ENCODE results near the gene TRHDE. TPM values are rescaled to one million over a fixed set of nuclear protein-coding genes. Genes with fewer than 3 reads are reported as not detected.

The TRHDE gene
- total RNA-seq, 1 experiment from 2014 or later = 43.7 TPM

- no peak for TF ChIP-seq CTCF (IDR thresholded peaks at IDR 0.05; ENCODE audit: unreplicated experiment)
- H3K9me3 Mint-ChIP-seq (ENCODE audit: low read depth, unreplicated experiment) = no peaks in the 10 kb centered on the region
- no peaks in the 10 kb centered on the region for H3K27me3 Mint-ChIP-seq (ENCODE audit: unreplicated experiment)
- DNase-seq = no peak
- H3K4me3 Mint-ChIP-seq (ENCODE audit: low read depth, unreplicated experiment) = no peak overlapping the region
- BruUV-seq (replicated peaks) = no TSS peak
- no peak overlapping the region for H3K27ac Mint-ChIP-seq (ENCODE audit: unreplicated experiment)
- CTCF ChIA-PET = interaction anchor here (0.6 kb wide), 1 partner anchor 564 kb away, joined by 3 read pairs; no protein-coding TSS in a partner anchor
- intact Hi-C loops (cut with micrococcal nuclease; ENCODE audit: unreplicated experiment) = no loop called here
- H3K4me1 Mint-ChIP-seq (ENCODE audit: low read depth, unreplicated experiment) = no peaks in the 10 kb centered on the region
- H3K36me3 Mint-ChIP-seq (ENCODE audit: insufficient read depth, unreplicated experiment) = no peaks in the 10 kb centered on the region
Observed at GRCh38 chr12:72540811-72541210, 268.6 kb downstream of the TRHDE start.

- Mint-ChIP-seq H3K4me3 (ENCODE audit: low read depth, unreplicated experiment) (no peak overlapping the region), H3K36me3 (ENCODE audit: insufficient read depth, unreplicated experiment) (no peaks in the 10 kb centered on the region), H3K9me3 (ENCODE audit: low read depth, unreplicated experiment) (no peaks in the 10 kb centered on the region), H3K27me3 (ENCODE audit: unreplicated experiment) (no peaks in the 10 kb centered on the region), H3K27ac (ENCODE audit: unreplicated experiment) (no peak overlapping the region), H3K4me1 (ENCODE audit: low read depth, unreplicated experiment) (no peaks in the 10 kb centered on the region)
- CTCF ChIA-PET = interaction anchor here (0.8 kb wide), 1 partner anchor 10 kb away, joined by 5 read pairs; no protein-coding TSS in a partner anchor
- DNase-seq = no peak
- no peak for TF ChIP-seq CTCF (IDR thresholded peaks at IDR 0.05; ENCODE audit: unreplicated experiment)
- intact Hi-C loops (cut with micrococcal nuclease; ENCODE audit: unreplicated experiment) = no loop called here
- no TSS peak for BruUV-seq (replicated peaks)
Observed at GRCh38 chr12:72543777-72544467, 271.8 kb downstream of the TRHDE start.

GRCh38 chr12:72546106-72546505 is 273.9 kb downstream of the TRHDE start:
- no TSS peak for BruUV-seq (replicated peaks)

GRCh38 chr12:72547573-72547972 is 275.4 kb downstream of the TRHDE start:
- intact Hi-C loops (cut with micrococcal nuclease; ENCODE audit: unreplicated experiment) = no loop called here
- Mint-ChIP-seq H3K27me3 (ENCODE audit: unreplicated experiment) (no peaks in the 10 kb centered on the region), H3K4me3 (ENCODE audit: low read depth, unreplicated experiment) (no peak overlapping the region), H3K36me3 (ENCODE audit: insufficient read depth, unreplicated experiment) (no peaks in the 10 kb centered on the region), H3K9me3 (ENCODE audit: low read depth, unreplicated experiment) (no peaks in the 10 kb centered on the region), H3K27ac (ENCODE audit: unreplicated experiment) (no peak overlapping the region), H3K4me1 (ENCODE audit: low read depth, unreplicated experiment) (no peaks in the 10 kb centered on the region)
- DNase-seq = no peak
- no TSS peak for BruUV-seq (replicated peaks)
- CTCF ChIA-PET = no interaction called here
- TF ChIP-seq CTCF (IDR thresholded peaks at IDR 0.05; ENCODE audit: unreplicated experiment) = no peak

More at GRCh38 chr12:72546106-72546505, 273.9 kb downstream of the TRHDE start:
- Mint-ChIP-seq H3K36me3 (ENCODE audit: insufficient read depth, unreplicated experiment) (no peaks in the 10 kb centered on the region), H3K27me3 (ENCODE audit: unreplicated experiment) (no peaks in the 10 kb centered on the region), H3K4me1 (ENCODE audit: low read depth, unreplicated experiment) (no peaks in the 10 kb centered on the region), H3K27ac (ENCODE audit: unreplicated experiment) (no peak overlapping the region), H3K9me3 (ENCODE audit: low read depth, unreplicated experiment) (no peaks in the 10 kb centered on the region), H3K4me3 (ENCODE audit: low read depth, unreplicated experiment) (no peak overlapping the region)
- no peak for DNase-seq
- no peak for TF ChIP-seq CTCF (IDR thresholded peaks at IDR 0.05; ENCODE audit: unreplicated experiment)
- CTCF ChIA-PET = no interaction called here
- intact Hi-C loops (cut with micrococcal nuclease; ENCODE audit: unreplicated experiment) = no loop called here

All from Calu3 (cell line).